Measurements from ENCODE around the gene DSCAML1.

DNA sequence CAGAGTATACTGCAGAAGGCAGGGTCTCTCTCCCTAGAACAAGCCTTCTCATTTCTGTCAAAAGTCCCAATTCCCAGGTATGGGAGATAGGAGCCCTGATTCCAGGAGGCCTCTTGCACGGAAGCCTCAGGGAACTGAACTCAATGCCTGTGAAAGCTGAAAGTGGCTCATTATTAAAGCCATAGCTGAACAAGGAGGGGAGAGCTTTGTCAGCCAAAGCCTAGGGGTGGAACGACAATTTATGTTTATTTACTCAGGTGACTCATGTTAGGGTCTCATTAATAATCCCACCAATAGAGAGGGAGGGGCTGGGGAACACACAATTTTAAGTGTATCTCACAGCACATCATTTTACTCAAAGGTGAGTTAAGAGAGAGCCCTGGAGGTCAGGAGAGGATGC lies 44.9 kb downstream of the DSCAML1 start:
- no peak for TF ChIP-seq ARNTL (CRISPR knock-in tag; IDR thresholded peaks at IDR 0.05; ENCODE audit: borderline replicate concordance, low read depth)
- TF ChIP-seq, protein P1, sequence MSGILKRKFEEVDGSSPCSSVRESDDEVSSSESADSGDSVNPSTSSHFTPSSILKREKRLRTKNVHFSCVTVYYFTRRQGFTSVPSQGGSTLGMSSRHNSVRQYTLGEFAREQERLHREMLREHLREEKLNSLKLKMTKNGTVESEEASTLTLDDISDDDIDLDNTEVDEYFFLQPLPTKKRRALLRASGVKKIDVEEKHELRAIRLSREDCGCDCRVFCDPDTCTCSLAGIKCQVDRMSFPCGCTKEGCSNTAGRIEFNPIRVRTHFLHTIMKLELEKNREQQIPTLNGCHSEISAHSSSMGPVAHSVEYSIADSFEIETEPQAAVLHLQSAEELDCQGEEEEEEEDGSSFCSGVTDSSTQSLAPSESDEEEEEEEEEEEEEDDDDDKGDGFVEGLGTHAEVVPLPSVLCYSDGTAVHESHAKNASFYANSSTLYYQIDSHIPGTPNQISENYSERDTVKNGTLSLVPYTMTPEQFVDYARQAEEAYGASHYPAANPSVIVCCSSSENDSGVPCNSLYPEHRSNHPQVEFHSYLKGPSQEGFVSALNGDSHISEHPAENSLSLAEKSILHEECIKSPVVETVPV (CRISPR knock-in tag; IDR thresholded peaks at IDR 0.05), result no peak
- no peak for TF ChIP-seq BACH2 (CRISPR knock-in tag; IDR thresholded peaks at IDR 0.05; ENCODE audit: borderline replicate concordance)
- TF ChIP-seq ZC3H10 (CRISPR knock-in tag; IDR thresholded peaks at IDR 0.05), result no peak
- TF ChIP-seq ESRRG (CRISPR knock-in tag; IDR thresholded peaks at IDR 0.05), result no peak
- TF ChIP-seq ISL1 (CRISPR knock-in tag; IDR thresholded peaks at IDR 0.05), result no peak
- no peak for TF ChIP-seq ZFP30 (CRISPR knock-in tag; IDR thresholded peaks at IDR 0.05)
- TF ChIP-seq, protein P2, sequence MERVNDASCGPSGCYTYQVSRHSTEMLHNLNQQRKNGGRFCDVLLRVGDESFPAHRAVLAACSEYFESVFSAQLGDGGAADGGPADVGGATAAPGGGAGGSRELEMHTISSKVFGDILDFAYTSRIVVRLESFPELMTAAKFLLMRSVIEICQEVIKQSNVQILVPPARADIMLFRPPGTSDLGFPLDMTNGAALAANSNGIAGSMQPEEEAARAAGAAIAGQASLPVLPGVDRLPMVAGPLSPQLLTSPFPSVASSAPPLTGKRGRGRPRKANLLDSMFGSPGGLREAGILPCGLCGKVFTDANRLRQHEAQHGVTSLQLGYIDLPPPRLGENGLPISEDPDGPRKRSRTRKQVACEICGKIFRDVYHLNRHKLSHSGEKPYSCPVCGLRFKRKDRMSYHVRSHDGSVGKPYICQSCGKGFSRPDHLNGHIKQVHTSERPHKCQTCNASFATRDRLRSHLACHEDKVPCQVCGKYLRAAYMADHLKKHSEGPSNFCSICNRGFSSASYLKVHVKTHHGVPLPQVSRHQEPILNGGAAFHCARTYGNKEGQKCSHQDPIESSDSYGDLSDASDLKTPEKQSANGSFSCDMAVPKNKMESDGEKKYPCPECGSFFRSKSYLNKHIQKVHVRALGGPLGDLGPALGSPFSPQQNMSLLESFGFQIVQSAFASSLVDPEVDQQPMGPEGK (CRISPR knock-in tag; IDR thresholded peaks at IDR 0.05; ENCODE audit: borderline replicate concordance), result no peak
- no peak for TF ChIP-seq TOX (CRISPR knock-in tag; IDR thresholded peaks at IDR 0.05; ENCODE audit: borderline replicate concordance)
- TF ChIP-seq SNAI2 (CRISPR knock-in tag; IDR thresholded peaks at IDR 0.05), result no peak
- TF ChIP-seq, protein P3, sequence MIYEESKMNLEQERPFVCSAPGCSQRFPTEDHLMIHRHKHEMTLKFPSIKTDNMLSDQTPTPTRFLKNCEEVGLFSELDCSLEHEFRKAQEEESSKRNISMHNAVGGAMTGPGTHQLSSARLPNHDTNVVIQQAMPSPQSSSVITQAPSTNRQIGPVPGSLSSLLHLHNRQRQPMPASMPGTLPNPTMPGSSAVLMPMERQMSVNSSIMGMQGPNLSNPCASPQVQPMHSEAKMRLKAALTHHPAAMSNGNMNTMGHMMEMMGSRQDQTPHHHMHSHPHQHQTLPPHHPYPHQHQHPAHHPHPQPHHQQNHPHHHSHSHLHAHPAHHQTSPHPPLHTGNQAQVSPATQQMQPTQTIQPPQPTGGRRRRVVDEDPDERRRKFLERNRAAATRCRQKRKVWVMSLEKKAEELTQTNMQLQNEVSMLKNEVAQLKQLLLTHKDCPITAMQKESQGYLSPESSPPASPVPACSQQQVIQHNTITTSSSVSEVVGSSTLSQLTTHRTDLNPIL (CRISPR knock-in tag; IDR thresholded peaks at IDR 0.05; ENCODE audit: low read depth), result no peak
- TF ChIP-seq ZNF8 (CRISPR knock-in tag; IDR thresholded peaks at IDR 0.05), result no peak
- no peak for TF ChIP-seq CSDC2 (CRISPR knock-in tag; IDR thresholded peaks at IDR 0.05)

Measured in SK-N-SH treated with all-trans-retinoic acid at 6 μM for 48 hours (cell line).